Karpas-422 (cell line): Measurements from ENCODE around the gene HCST. TPM values are rescaled to one million over a fixed set of nuclear protein-coding genes. Genes with fewer than 3 reads are reported as not detected.
"Not testable (repeated sequence)": the region's sequence is repeated elsewhere in the genome, so short reads cannot be mapped to it uniquely, and the experiment has no call there.

ENCODE experiments used
- DNase-seq: peaks from one replicate; pipeline ENCODE4 v3.0.0-alpha.2; 2015
- H2AFZ ChIP-seq: fragments of 200-600 bp; sonication (generic); 2 replicates; pipeline ENCODE4 v1.6.1; 2014; ENCODE audit warnings: antibody characterized with exemption, low read length, mixed read lengths
- H3K27ac ChIP-seq: fragments of 200-600 bp; sonication (generic); 2 replicates; pipeline ENCODE4 v1.5.1; 2014; ENCODE audit warnings: mild to moderate bottlenecking, low read length, moderate library complexity
- H3K27me3 ChIP-seq: fragments of 200-600 bp; sonication (generic); 2 replicates; pipeline ENCODE4 v1.6.1; 2014; ENCODE audit warnings: low read length, mixed read lengths
- H3K36me3 ChIP-seq: fragments of 200-600 bp; sonication (generic); 2 replicates; pipeline ENCODE4 v1.6.1; 2014; ENCODE audit warnings: low read length, mixed read lengths; ENCODE audit not compliant: insufficient read depth
- H3K4me1 ChIP-seq: fragments of 200-600 bp; sonication (generic); 2 replicates; pipeline ENCODE4 v1.6.1; 2014; ENCODE audit warnings: mild to moderate bottlenecking, low read length, mixed read lengths
- H3K4me2 ChIP-seq: fragments of 200-600 bp; sonication (generic); 2 replicates; pipeline ENCODE4 v1.6.1; 2014; ENCODE audit warnings: low read length, low read depth, mild to moderate bottlenecking; ENCODE audit not compliant: poor library complexity, severe bottlenecking
- H3K4me3 ChIP-seq: fragments of 200-600 bp; sonication (generic); 2 replicates; pipeline ENCODE4 v1.5.1; 2014; ENCODE audit warnings: mild to moderate bottlenecking, antibody characterized with exemption, low read length, mixed read lengths
- H3K79me2 ChIP-seq: fragments of 200-600 bp; sonication (generic); 2 replicates; pipeline ENCODE4 v1.6.1; 2014; ENCODE audit warnings: mild to moderate bottlenecking, low read length, mixed read lengths
- H3K9ac ChIP-seq: fragments of 200-600 bp; sonication (generic); 2 replicates; pipeline ENCODE4 v1.6.0; 2014; ENCODE audit warnings: low read length
- H3K9me2 ChIP-seq: fragments of 200-600 bp; sonication (generic), shearing (Covaris generic); replicated peaks from 2 replicates; pipeline ENCODE4 v1.6.0; 2014; ENCODE audit warnings: mild to moderate bottlenecking, low read length, moderate library complexity; ENCODE audit not compliant: insufficient read depth
- H3K9me3 ChIP-seq: fragments of 300-700, 200-600 bp; sonication (generic); 2 replicates; pipeline ENCODE4 v1.6.1; 2014; ENCODE audit warnings: low read length, mixed read lengths
- H4K20me1 ChIP-seq: fragments of 200-600 bp; sonication (generic); 2 replicates; pipeline ENCODE4 v1.6.1; 2014; ENCODE audit warnings: mild to moderate bottlenecking, antibody characterized with exemption, low read length, low read depth; ENCODE audit not compliant: insufficient read depth
- total RNA-seq: library from RNA; depleted of rRNA; stranded (reverse); fragments of >200 nt; shearing (Covaris generic); gene quantifications from 2 replicates; pipeline ENCODE4 v1.2.3, GENCODE V29; 2014; ENCODE audit warnings: low replicate concordance

The HCST gene
- total RNA-seq, 1 experiment from 2014 or later: 18.8 TPM

GRCh38 chr19:35861640-35862160 is 40.6 kb upstream of the HCST start:
- H3K79me2 ChIP-seq: no peaks in the 10 kb centered on the region
- no peaks in the 10 kb centered on the region for H3K27me3 ChIP-seq
- H3K4me3 ChIP-seq: no peak overlapping the region
- no peak overlapping the region for H3K27ac ChIP-seq
- no peaks in the 10 kb centered on the region for H3K36me3 ChIP-seq
- no peak overlapping the region for H3K4me2 ChIP-seq
- H4K20me1 ChIP-seq: no peaks in the 10 kb centered on the region
- no peaks in the 10 kb centered on the region for H3K9me2 ChIP-seq
- H3K4me1 ChIP-seq: peaks cover 3% of the 10 kb centered on the region
- H3K9ac ChIP-seq: no peak overlapping the region
- H2AFZ ChIP-seq: no peak overlapping the region
- no peaks in the 10 kb centered on the region for H3K9me3 ChIP-seq
- no peak for DNase-seq

GRCh38 chr19:35862528-35862927 is 39.8 kb upstream of the HCST start:
- Histone ChIP-seq H3K27me3 (no peaks in the 10 kb centered on the region), H3K79me2 (no peaks in the 10 kb centered on the region), H2AFZ (no peak overlapping the region), H3K36me3 (no peaks in the 10 kb centered on the region), H3K4me1 (no peaks in the 10 kb centered on the region), H4K20me1 (no peaks in the 10 kb centered on the region), H3K9me2 (no peaks in the 10 kb centered on the region), H3K9ac (no peak overlapping the region), H3K27ac (no peak overlapping the region), H3K9me3 (no peaks in the 10 kb centered on the region), H3K4me3 (no peak overlapping the region), H3K4me2 (no peak overlapping the region)
- peak; percentile 46 for DNase-seq

- peaks cover under 1% of the 10 kb centered on the region for H3K4me1 ChIP-seq
- no peak for DNase-seq
- H3K9me3 ChIP-seq: no peaks in the 10 kb centered on the region
- H3K9me2 ChIP-seq: no peaks in the 10 kb centered on the region
- H3K4me3 ChIP-seq: no peak overlapping the region
- no peaks in the 10 kb centered on the region for H3K36me3 ChIP-seq
- H4K20me1 ChIP-seq: no peaks in the 10 kb centered on the region
- H3K4me2 ChIP-seq: no peak overlapping the region
- no peaks in the 10 kb centered on the region for H3K79me2 ChIP-seq
- H3K27ac ChIP-seq: no peak overlapping the region
- H3K9ac ChIP-seq: no peak overlapping the region
- H2AFZ ChIP-seq: no peak overlapping the region
- H3K27me3 ChIP-seq: no peaks in the 10 kb centered on the region
Measured at GRCh38 chr19:35863018-35863417, 39.3 kb upstream of the HCST start.

GRCh38 chr19:35868172-35868822 is 34.0 kb upstream of the HCST start, which contains the start of gene APLP1:
Gene APLP1, plus strand, starts transcription at chr19:35868574. Its CDS starts 63 bp downstream, at chr19:35868637.
- Histone ChIP-seq H4K20me1 (no peaks in the 10 kb centered on the region), H3K79me2 (no peaks in the 10 kb centered on the region), H3K9ac (peak within 1 kb of the TSS; percentile 64), H2AFZ (peak within 1 kb of the TSS; percentile 21; the same call in 1 of the 2 replicates), H3K4me1 (peaks cover 21% of the 10 kb centered on the region), H3K36me3 (no peaks in the 10 kb centered on the region), H3K4me3 (peak within 1 kb of the TSS; percentile 68), H3K9me2 (no peaks in the 10 kb centered on the region), H3K4me2 (peak within 1 kb of the TSS; percentile 91), H3K9me3 (no peaks in the 10 kb centered on the region), H3K27ac (no peak within 1 kb of the TSS), H3K27me3 (no peaks in the 10 kb centered on the region)
- peak; percentile 78 for DNase-seq

GRCh38 chr19:35868823-35869326 is 33.5 kb upstream of the HCST start:
- no peaks in the 10 kb centered on the region for H3K36me3 ChIP-seq
- H3K27ac ChIP-seq: no peak overlapping the region
- H3K9me2 ChIP-seq: no peaks in the 10 kb centered on the region
- no peak for DNase-seq
- H3K4me2 ChIP-seq: peak overlapping the region; percentile 91
- H4K20me1 ChIP-seq: no peaks in the 10 kb centered on the region
- no peaks in the 10 kb centered on the region for H3K27me3 ChIP-seq
- H2AFZ ChIP-seq: 0 out of 2 replicates have a peak overlapping the region, but pooled peaks have one; percentile 21
- no peaks in the 10 kb centered on the region for H3K79me2 ChIP-seq
- H3K4me3 ChIP-seq: peak overlapping the region; percentile 68
- H3K4me1 ChIP-seq: peaks cover 21% of the 10 kb centered on the region
- peak overlapping the region; percentile 64 for H3K9ac ChIP-seq
- no peaks in the 10 kb centered on the region for H3K9me3 ChIP-seq

GRCh38 chr19:35869327-35870123 is 32.8 kb upstream of the HCST start:
- peak overlapping the region; percentile 64 for H3K9ac ChIP-seq
- H3K27me3 ChIP-seq: no peaks in the 10 kb centered on the region

GRCh38 chr19:35870124-35870736 is 32.1 kb upstream of the HCST start:
- Histone ChIP-seq H3K4me1 (peaks cover 21% of the 10 kb centered on the region), H2AFZ (peak overlapping the region; percentile 88), H3K4me2 (peak overlapping the region; percentile 91), H3K4me3 (peak overlapping the region; percentile 68; the same call in 1 of the 2 replicates)
- DNase-seq, H3K9ac ChIP-seq, H4K20me1 ChIP-seq, H3K9me2 ChIP-seq, H3K79me2 ChIP-seq, H3K9me3 ChIP-seq, H3K27ac ChIP-seq, H3K27me3 ChIP-seq, H3K36me3 ChIP-seq: not testable (repeated sequence)

More at GRCh38 chr19:35869327-35870123, 32.8 kb upstream of the HCST start:
- Histone ChIP-seq H3K27ac (no peak overlapping the region), H3K9me2 (no peaks in the 10 kb centered on the region), H3K79me2 (no peaks in the 10 kb centered on the region), H3K9me3 (no peaks in the 10 kb centered on the region), H3K4me2 (peak overlapping the region; percentile 91), H3K4me3 (peak overlapping the region; percentile 68), H3K4me1 (peaks cover 21% of the 10 kb centered on the region), H3K36me3 (no peaks in the 10 kb centered on the region), H2AFZ (peak overlapping the region; percentile 88), H4K20me1 (no peaks in the 10 kb centered on the region)
- peak; percentile 97 for DNase-seq

- peaks cover 21% of the 10 kb centered on the region for H3K4me1 ChIP-seq
- no peaks in the 10 kb centered on the region for H3K27me3 ChIP-seq
- H3K79me2 ChIP-seq: no peaks in the 10 kb centered on the region
- H3K36me3 ChIP-seq: no peaks in the 10 kb centered on the region
- H3K9ac ChIP-seq: no peak overlapping the region
- no peaks in the 10 kb centered on the region for H3K9me2 ChIP-seq
- no peak overlapping the region for H3K4me2 ChIP-seq
- no peaks in the 10 kb centered on the region for H3K9me3 ChIP-seq
- no peak for DNase-seq
- no peak overlapping the region for H3K27ac ChIP-seq
- no peaks in the 10 kb centered on the region for H4K20me1 ChIP-seq
- no peak overlapping the region for H3K4me3 ChIP-seq
- H2AFZ ChIP-seq: no peak overlapping the region
Measured at GRCh38 chr19:35870798-35871197, 31.5 kb upstream of the HCST start.
